HG03045 (cell line): ENCODE results near the gene MVB12B.

Experiments used
- ATAC-seq: cut with Tn5 transposase; IDR thresholded peaks from one replicate; pipeline ENCODE4 v1.9.1; 2021; ENCODE audit warnings: mild to moderate bottlenecking, moderate library complexity; ENCODE audit not compliant: unreplicated experiment

The MVB12B gene

DNA sequence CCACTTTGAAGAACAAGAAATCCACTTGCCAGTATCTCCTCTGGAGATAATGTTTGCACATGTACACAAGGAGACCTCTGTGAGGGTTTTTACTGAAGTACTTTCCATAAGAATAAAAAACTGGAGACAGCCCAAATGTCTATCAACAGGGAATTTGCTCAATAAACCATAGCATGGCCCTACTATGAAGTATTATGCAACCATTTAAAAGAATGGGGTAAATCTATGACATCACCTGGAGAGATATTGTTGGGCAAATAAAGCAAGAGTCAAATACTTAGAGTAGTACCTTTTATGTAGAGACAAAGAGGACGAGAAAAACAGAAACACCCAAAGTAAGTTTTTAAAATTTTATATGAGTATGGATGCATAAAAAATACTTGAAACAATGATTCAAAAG is 23.9 kb upstream of the MVB12B start:
- ATAC-seq = no peak

DNA sequence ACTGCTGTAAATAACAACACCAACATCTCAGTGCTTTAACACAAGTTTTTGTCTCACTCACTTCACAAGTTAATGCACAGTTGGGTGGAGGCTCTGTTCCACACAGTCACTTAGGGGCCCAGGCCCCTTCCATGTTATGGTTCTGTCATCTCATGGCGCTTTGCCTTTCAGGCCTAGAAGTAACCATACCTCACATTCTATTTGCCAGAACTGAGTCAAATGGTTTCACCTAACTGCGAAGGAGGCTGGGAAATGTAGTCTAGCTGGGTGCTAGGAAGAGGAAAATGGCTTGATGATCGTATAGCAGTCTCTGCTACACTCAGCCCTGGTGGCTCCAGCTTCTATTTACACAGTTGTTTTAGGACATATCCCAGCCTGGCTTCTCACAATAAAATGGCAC is 23.1 kb upstream of the MVB12B start:
- no peak for ATAC-seq

DNA sequence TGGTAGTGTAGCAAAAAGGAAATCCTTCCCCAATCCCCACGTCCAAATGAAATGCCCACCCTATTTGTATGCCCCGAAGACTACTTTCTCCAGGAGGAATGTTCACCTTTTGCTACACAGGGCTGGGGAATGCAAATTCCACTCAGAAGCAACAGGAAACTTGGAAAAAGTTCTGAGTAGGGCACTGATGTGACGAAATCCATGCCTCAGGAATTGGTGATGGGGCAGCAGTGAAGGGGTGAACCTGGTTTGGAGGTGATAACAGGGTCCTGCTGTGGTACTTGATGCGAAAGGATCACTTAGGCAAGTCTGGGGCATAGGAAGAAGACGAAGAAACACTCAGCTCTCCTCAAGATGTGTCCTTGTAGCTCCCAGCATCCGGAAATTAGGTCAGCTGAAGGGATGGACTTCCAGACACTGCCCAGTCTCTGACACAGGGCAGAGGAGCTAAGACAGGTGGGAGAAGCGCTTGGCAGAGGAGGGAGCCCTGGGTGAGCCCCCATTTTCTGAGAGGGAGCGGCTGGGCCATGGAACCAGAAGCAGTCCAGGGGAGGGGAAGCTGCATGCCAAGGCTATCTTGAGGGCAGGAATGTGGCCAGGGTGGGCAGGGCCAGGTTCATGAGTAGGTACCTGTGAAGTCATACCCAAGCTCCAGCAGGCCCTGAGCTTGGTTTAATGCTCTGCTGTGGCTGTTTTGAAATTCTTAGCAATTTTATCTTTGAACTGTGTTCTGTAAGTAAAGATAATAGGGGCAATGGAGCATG is 22.2 kb upstream of the MVB12B start:
- no peak for ATAC-seq

DNA sequence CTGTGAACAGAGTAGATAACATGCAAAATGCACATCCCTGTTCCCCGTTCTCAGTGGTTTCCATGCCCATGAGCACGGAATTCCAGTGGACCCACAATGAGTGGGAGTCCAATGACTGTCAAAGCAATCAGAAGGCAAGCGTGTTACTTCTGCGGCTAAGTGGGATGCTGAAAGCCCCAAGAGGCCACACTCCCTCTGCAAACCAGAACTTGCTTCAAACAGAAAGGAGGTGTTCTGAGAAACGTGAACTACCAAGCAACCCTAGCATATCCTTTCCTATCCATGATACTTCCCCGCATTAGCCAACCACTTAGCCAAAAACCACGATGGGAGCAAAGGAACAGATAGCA is 21.7 kb upstream of the MVB12B start:
- ATAC-seq = no peak

DNA sequence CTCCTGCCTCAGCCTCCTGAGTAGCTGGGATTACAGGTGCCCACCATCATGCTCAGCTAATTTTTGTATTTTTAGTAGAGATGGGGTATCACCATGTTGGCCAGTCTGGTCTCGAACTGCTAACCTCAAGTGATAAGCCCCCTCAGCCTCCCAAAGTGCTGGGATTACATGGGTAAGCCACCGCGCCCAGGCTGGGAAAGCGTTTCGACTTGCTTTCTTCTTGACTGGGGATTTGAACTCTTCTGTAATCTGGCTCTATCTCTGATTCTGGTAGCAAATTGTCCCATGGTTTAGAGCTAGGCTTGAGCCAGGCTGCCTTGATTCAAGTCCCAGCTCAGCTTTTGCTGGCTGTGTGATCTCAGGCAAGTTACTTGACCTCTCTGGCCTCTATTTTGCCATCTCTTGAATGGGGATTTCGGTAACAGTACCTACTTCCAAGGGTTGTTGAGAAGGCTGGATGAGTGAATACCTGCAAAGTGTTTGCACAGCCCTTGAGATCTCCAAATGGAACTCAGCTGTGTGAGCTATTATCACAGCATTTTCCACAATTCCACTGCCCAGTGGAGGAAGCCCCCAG is 20.5 kb upstream of the MVB12B start:
- no peak for ATAC-seq

DNA sequence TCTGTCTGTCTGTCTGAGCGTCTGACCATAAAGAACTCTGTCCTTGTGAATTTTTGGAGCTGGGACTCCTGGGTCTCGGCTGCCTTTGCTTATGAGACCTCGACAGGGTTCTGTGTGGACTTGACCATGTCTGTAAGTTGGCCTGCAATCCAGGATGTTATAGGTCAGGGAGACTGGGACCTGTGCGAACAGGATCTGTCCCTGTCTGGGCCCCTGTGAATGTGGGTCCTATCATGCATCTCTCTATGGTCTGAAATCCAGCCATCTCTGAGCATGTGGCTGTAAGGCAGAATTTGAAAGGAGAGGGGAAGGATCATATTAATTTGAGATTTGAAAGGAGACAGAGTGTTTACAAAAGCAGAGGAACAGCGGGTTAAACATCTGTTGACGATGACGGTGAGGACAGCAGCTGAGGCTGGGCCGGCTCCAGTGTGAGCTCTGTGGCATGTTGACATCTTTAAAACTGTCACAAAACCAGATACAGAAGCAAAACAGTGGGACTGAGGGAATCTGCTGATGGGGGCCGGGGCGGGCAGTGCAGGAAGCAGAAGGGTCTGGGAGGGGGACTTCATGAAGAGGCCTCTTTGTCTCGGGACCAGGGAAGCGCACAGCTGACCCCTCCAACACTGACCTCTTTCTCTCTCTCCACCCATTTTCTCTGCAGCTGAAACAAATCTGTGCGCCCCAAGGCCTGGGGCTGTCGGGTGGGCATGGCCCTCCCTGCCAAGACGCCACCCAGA is 19.1 kb upstream of the MVB12B start:
- ATAC-seq = no peak

DNA sequence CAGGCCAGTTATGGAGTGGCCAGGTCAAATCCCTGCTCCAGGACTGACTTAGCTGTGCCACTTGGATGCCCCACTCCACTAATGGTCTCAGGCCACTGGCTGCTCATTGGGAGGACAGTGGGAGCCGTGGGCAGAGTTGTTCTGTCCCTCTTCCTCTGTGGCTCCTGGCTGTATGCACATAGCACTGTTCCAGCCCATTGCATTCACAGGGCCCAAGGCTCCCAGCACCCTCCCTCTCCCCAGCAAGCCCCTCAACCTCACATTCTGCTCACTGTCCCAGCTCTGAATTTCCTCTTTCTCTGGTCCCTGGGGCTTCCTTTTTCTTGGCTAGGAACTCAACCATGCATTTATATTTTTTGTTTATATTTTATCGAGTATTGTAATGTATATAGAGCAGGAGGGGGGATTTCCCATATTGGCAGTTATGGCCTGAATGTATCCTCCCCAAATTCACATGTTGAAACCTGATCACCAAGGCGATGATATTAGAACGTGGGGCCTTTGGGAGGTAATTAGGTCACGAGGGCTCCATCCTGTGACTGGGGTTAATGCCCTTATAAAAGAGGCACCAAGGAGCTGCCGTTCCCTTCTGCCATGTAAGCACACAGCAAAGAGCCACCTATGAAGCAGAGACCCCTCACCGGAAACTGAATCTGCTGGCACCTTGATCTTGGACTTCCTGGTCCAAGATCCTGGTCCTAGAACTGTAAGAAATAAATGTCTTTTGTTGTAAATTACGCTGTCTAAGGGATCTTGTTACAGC is 17.0 kb upstream of the MVB12B start:
- no peak for ATAC-seq

DNA sequence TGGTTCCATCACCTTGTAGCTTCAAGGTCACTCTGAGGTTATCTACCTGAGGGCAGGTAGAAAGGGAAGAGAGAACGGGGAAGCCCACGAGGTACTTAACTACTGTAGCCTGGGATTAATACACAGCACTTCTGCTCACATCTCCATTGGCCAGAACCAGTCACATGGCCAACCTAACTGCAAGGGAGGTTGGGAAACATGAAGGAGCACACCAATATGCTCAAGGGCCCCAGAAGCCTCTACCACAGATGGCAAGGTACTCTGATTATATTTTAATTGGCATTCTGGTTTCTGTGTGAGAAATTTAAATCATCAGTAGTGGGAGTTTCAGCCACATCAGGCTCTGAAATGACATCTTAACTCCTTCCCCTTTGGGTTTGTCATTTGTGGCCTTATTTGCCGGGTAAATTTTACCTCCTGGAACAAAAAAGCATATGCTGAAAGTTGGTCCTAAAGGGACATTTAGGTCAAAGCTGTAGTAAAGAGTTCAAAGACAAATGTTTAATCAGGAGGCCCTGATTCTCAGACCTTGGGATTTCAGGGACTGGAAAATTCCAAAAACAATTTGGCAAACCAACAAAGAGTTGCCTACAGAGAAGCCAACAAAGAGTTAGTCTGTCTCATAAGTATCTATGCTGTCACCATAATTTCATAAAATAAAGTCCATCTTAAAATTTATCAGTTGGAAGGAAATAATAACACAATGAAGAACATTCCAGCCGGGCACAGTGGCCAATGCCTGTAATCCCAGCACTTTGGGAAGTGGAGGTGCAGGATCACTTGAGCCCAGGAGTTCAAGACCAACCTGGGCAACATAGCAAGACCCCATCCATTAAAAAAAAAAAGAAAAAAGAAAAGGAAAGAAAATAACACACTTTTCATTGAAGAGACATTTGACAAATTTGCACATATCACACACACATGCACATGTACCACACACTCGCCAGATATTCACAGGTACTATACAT is 13.8 kb upstream of the MVB12B start:
- no peak for ATAC-seq

DNA sequence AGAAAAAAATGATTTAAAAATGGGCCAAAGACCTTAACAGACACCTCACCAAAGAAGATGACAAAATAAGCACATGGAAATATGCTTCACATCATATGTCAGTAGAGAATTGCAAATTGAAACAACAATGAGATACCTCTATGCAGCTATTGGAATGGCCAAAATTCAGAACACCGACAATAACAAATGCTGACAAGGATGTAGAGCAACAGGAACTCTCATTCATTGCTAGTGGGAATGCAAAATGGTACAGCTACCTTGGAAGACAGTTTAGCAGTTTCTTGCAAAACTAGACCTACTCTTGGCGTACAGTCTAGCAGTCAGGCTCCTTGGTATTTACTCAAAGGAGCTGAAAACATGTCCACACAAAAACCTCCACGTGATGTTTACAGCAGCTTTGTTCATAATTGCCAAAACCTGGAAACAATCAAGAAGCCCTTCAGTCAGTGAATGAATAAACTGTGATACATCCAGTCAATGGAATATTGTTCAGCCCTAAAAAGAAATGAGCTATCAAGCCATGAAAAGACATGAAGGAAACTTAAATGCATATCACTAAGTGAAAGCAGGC is 10.5 kb upstream of the MVB12B start:
- no peak for ATAC-seq

DNA sequence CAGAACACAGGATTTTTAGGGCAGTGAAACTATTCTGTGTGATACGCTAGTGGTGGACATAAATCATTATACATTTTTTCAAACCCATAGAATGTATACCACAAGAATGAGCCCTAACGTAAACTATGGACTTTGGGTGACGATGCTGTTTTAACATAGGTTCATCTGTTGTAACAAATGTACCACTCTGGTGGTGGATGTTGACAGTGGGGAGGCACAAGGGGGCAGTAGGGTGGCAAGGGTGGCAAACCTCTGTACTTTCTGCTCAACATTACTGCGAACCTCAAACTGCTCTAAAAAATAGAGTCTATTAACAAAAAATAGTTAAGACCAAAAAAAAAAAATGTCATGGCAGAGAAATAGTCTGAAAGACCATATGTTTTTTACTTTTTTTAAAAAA is 9.1 kb upstream of the MVB12B start:
- ATAC-seq = no peak

DNA sequence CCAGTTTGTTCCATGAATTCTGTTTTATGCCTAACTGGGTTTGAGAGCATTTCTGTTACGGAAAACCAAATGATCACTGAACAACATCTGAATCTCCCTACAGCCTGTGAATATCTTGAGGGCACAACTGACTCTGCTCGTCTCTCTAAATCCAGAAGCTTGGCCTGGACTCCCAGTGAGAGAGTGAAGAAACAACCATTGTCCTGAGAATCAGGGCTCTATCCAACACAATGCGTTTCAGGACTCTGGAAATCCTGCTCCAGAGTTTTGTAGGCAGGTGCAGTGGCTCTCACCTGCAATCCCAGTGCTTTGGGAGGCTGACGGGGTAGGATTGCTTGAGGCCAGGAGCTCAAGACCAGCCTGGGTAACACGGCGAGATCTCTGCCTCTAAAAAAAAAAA is 7.8 kb upstream of the MVB12B start:
- ATAC-seq = no peak

DNA sequence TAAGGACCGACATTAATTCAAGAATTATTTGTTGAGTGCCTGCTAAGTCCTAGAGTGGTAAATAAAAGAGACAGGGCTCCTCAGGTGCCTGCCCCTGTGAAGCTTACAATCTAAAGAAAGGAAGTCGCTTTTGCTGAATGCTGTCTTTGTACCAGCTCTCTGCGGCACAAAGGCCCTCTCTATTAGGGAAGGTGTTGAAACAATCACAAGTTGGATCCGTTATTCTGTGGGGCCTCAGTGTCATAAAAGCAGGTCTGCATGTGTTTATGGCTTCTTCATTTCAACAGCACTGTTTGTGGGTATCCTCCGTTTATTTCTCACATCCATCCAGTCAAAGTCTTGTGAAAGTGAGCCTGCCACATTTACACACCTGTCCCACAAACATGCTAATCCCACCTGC is 7.0 kb upstream of the MVB12B start:
- no peak for ATAC-seq

DNA sequence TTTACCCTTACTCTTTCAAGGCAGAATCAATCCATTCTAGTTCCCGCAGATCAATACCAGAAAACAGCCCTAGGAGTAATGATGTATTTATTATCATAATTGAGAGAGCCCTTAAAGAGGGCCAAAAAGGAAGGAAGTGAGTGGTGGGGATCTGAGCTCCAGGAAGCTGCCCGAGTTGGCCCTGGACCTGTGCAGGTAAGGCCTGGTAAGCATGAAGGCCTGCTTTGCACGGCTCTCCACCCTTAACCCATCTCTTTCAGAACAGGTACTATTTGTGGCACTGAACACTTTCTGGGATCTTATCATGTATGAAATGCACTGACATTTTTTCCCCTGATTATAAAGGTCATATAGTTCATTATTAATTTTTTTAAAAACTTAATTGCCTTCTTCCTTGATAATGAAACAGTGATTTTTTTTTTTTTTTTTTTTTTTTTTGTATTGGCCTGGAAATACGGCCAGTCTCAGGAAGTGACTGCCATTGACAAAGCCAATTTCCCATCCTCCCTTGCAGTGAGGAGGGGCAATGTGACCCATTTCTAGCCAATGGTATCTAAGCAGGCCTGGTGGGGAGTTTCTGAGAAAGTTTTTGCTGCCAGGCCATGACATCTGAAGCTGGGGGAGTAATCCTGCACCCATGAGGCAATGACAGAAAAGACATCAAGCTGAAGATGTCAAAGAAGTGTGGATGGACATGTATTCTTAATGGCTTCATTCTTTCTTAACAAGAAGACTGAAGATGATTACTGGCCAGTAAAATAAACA is 6.3 kb upstream of the MVB12B start:
- no peak for ATAC-seq

DNA sequence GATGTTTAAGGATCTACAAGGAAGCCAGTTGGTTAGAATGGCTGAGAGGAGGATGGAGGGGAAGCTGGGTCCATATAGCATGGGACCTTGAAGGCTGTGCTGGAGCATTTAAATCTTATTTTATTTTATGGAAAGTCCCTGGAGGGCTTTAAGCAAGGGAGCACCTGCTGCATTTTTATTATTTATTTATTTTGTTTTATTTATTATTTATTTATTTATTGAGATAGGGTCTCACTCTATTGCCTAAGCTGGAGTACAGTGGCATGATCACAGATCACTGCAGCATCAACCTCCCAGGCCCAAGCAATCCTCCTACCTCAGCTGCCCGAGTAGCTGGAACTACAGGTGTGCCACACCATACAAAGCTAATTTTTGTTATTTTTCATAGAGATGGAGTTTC is 4.9 kb upstream of the MVB12B start:
- ATAC-seq = no peak

DNA sequence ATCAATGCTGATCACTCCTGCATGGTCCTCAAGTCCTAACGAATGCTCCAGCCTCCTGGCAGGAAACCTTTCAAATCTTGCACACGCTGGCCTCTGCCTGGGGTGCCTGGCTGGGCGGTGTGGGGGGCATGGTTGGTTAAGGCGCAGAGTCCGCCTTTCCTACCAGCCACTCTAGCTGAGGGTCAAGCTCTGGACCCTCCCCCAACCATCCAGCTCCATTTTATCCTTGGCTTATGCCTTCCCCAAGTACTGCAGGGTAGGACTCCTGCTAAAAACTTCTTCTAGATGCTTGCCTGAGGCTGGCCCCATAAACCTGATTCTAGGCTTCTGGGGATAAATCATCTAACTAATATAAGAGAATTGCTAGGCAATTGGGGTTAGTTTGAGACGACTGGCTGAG is 808 bp upstream of the MVB12B start:
- no peak for ATAC-seq

DNA sequence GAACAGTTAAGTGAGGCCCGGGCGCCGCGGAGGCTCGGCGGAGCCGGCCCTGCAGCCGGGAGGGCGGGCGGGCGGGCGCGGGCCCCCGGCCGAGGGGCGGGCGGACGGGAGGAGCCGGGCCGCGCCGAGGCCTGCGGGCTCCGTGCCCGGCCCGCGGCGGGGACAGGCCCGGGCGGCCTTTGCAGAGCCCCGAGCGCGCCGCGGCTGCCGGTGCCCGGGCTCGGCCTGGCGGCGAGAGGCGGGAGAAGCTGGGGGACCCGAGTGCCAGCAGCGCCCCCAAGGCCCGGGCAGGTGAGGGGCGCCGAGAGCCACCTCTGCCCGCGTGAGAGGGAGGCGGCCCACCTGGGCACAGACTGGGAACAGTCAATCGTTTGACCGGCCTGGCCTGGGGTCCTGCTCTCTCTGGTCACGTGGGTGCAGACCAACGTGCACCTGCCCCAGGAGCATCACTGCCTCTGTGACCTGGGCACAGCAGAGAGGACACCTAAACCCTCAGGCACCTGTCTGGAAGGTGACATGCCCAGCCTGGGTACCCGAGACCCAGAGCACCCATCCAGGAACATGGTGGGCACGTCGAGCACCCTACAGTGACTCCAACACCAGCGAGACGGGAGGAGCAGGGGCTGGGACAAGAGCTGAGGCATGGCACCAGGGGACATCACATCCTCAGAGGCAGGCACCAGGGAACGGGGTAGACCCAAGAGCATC is 531 bp downstream of the MVB12B start:
- no peak for ATAC-seq

DNA sequence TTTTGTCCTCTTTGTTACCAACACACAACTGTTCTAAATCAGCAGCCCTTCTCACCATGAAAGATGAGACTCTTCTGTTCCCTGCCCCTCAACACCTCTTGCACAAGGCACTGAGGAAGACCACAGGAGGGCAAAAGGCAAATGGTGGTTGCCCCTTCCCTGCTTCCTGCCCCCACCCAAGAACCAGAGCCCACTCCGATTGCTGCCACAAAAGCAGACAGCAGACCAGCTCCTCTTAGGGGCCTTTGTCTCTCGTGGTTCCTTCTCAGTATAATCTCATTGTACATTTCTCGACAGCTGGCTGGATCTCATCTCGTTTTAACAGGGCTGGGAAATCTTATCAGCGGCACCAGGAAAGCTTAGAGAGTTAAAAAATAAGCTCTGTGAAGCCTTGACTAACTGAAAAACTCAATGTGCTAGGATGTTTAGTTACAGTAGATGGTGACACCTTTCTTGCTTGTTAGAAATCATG is 1.1 kb downstream of the MVB12B start:
- ATAC-seq = no peak

DNA sequence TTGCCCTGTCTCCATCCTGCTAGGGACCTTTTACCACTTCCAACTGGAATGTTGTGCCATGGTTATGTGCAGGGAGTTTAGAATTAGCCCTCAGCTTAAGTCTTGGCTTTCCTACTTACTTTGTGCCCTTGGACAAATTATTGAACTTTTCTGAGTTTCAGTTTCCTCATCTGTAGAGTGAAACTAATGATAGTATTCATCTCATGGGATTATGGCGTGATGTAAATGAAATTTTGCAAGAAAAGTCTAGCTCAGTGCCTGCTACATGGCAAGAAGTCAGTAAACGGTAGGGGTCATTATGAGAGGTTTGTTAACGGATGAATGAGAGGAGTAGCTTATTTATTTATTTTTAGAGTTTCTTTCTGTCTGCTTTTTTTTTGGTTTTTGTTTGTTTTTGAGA is 1.8 kb downstream of the MVB12B start:
- no peak for ATAC-seq
